WTC11 (cell line): ENCODE data around the gene KPTN. TPM values are rescaled to one million over a fixed set of nuclear protein-coding genes. Genes with fewer than 3 reads are reported as not detected.

Experiments
- ATAC-seq: fragments of 200-7000 bp; cut with Tn5 transposase; 2 replicates; pipeline ENCODE4 v1.10.0; 2021; ENCODE audit warnings: mild to moderate bottlenecking, moderate library complexity
- CTCF ChIA-PET: fragments of 300-600 bp; sonication (Branson Sonifier 250); formaldehyde crosslinking; loops from one replicate; lab custom pipeline; 2021; ENCODE audit warnings: antibody characterized with exemption; lab: Charles Lee
- POLR2A ChIA-PET: fragments of 350-600 bp; sonication (Branson Sonifier 250); formaldehyde crosslinking; loops from one replicate; lab custom pipeline; 2021; ENCODE audit warnings: antibody characterized with exemption; lab: Charles Lee
- DNase-seq: peaks from one replicate; pipeline ENCODE4 v3.0.0; 2021; ENCODE audit warnings: low spot score
- H3K27ac Mint-ChIP-seq: 2 replicates; pipeline ENCODE4 v1.8.0; 2021; ENCODE audit warnings: mixed read lengths
- H3K27me3 Mint-ChIP-seq: 2 replicates; pipeline ENCODE4 v1.8.0; 2021; ENCODE audit warnings: low read depth, mild to moderate bottlenecking, moderate library complexity, mixed read lengths
- H3K36me3 Mint-ChIP-seq: 2 replicates; pipeline ENCODE4 v1.8.0; 2021; ENCODE audit warnings: mixed read lengths
- H3K4me1 Mint-ChIP-seq: 2 replicates; pipeline ENCODE4 v1.8.0; 2022; ENCODE audit warnings: mixed read lengths
- H3K4me3 Mint-ChIP-seq: 2 replicates; pipeline ENCODE4 v1.8.0; 2021; ENCODE audit warnings: mild to moderate bottlenecking, moderate library complexity, mixed read lengths
- H3K9me3 Mint-ChIP-seq: 2 replicates; pipeline ENCODE4 v1.8.0; 2021; ENCODE audit warnings: mixed read lengths
- CBFB ChIP-seq: sonication (generic); formaldehyde crosslinking; IDR thresholded peaks from 2 replicates; pipeline ENCODE4 v1.8.1; 2022; ENCODE audit warnings: mild to moderate bottlenecking, low read depth, missing genetic modification reagents
- E2F1 ChIP-seq: sonication (generic); formaldehyde crosslinking; IDR thresholded peaks from 2 replicates; pipeline ENCODE4 v1.8.0; 2022; ENCODE audit warnings: mild to moderate bottlenecking, missing genetic modification reagents
- EMX1 ChIP-seq: fragments of 250-450 bp; sonication (Bioruptor Pico); IDR thresholded peaks from 2 replicates; pipeline ENCODE4 v1.8.0; 2021; ENCODE audit warnings: mild to moderate bottlenecking
- ETV6 ChIP-seq: sonication (generic); formaldehyde crosslinking; IDR thresholded peaks from 2 replicates; pipeline ENCODE4 v1.8.1; 2022; ENCODE audit warnings: mild to moderate bottlenecking, missing genetic modification reagents
- FOXK1 ChIP-seq: sonication (generic); formaldehyde crosslinking; IDR thresholded peaks from 2 replicates; pipeline ENCODE4 v1.8.0; 2022; ENCODE audit warnings: mild to moderate bottlenecking, moderate library complexity, missing genetic modification reagents
- FOXP1 ChIP-seq: sonication (generic); formaldehyde crosslinking; IDR thresholded peaks from 2 replicates; pipeline ENCODE4 v1.8.0; 2022; ENCODE audit warnings: missing genetic modification reagents, mild to moderate bottlenecking, moderate library complexity, borderline replicate concordance
- FOXP4 ChIP-seq: sonication (generic); formaldehyde crosslinking; IDR thresholded peaks from 2 replicates; pipeline ENCODE4 v1.8.0; 2022; ENCODE audit warnings: mild to moderate bottlenecking, missing genetic modification reagents
- GRHL2 ChIP-seq: fragments of 250-450 bp; sonication (Bioruptor Pico); IDR thresholded peaks from 2 replicates; pipeline ENCODE4 v1.8.0; 2022; ENCODE audit warnings: mild to moderate bottlenecking, moderate library complexity; ENCODE audit not compliant: insufficient replicate concordance, severe bottlenecking
- JAZF1 ChIP-seq: fragments of 250-450 bp; sonication (Bioruptor Pico); IDR thresholded peaks from 2 replicates; pipeline ENCODE4 v1.9.0; 2021; ENCODE audit warnings: moderate library complexity, mild to moderate bottlenecking, inconsistent platforms
- JUN ChIP-seq: sonication (generic); formaldehyde crosslinking; IDR thresholded peaks from 2 replicates; pipeline ENCODE4 v1.8.0; 2023; ENCODE audit warnings: mild to moderate bottlenecking, missing genetic modification reagents
- NFATC4 ChIP-seq: fragments of 250-450 bp; sonication (Bioruptor Pico); IDR thresholded peaks from 2 replicates; pipeline ENCODE4 v1.9.0; 2021; ENCODE audit warnings: mild to moderate bottlenecking
- NR1H2 ChIP-seq: sonication (generic); formaldehyde crosslinking; IDR thresholded peaks from 2 replicates; pipeline ENCODE4 v1.9.0; 2021; ENCODE audit warnings: mild to moderate bottlenecking, moderate library complexity, missing genetic modification reagents
- OVOL2 ChIP-seq: fragments of 250-450 bp; sonication (Bioruptor Pico); IDR thresholded peaks from 2 replicates; pipeline ENCODE4 v1.9.0; 2021; ENCODE audit warnings: mild to moderate bottlenecking, borderline replicate concordance
- STAT6 ChIP-seq: sonication (generic); formaldehyde crosslinking; conservative IDR thresholded peaks from 2 replicates; pipeline ENCODE4 v1.8.1; 2023; ENCODE audit warnings: mild to moderate bottlenecking, low read depth, missing genetic modification reagents, moderate library complexity
- TP53 ChIP-seq: sonication (generic); formaldehyde crosslinking; IDR thresholded peaks from 2 replicates; pipeline ENCODE4 v1.8.1; 2023; ENCODE audit warnings: mild to moderate bottlenecking, missing genetic modification reagents
- ZNF138 ChIP-seq: sonication (generic); formaldehyde crosslinking; conservative IDR thresholded peaks from 2 replicates; pipeline ENCODE4 v1.8.1; 2022; ENCODE audit warnings: mild to moderate bottlenecking, moderate library complexity, missing genetic modification reagents
- ZNF263 ChIP-seq: sonication (generic); formaldehyde crosslinking; IDR thresholded peaks from 2 replicates; pipeline ENCODE4 v1.8.1; 2022; ENCODE audit warnings: low read depth, mild to moderate bottlenecking, moderate library complexity, missing genetic modification reagents
- ZNF317 ChIP-seq: sonication (generic); formaldehyde crosslinking; IDR thresholded peaks from 2 replicates; pipeline ENCODE4 v1.8.1; 2023; ENCODE audit warnings: low read depth, mild to moderate bottlenecking, moderate library complexity, missing genetic modification reagents, borderline replicate concordance
- ZNF396 ChIP-seq: fragments of 250-450 bp; sonication (Bioruptor Pico); IDR thresholded peaks from 2 replicates; pipeline ENCODE4 v1.8.0; 2021; ENCODE audit warnings: mild to moderate bottlenecking, moderate library complexity, borderline replicate concordance
- ZNF512 ChIP-seq: sonication (generic); formaldehyde crosslinking; IDR thresholded peaks from 2 replicates; pipeline ENCODE4 v1.8.1; 2022; ENCODE audit warnings: missing genetic modification reagents, borderline replicate concordance
- total RNA-seq: library from RNA; stranded (reverse); gene quantifications from 3 replicates; pipeline ENCODE4 v1.2.3, GENCODE V29; 2021
- TF ChIP-seq, protein P1 (sequence below): sonication (generic); formaldehyde crosslinking; IDR thresholded peaks from 2 replicates; pipeline ENCODE4 v1.8.1; 2022; ENCODE audit warnings: mild to moderate bottlenecking, moderate library complexity, missing genetic modification reagents
- TF ChIP-seq, protein P2 (sequence below): fragments of 250-450 bp; sonication (Bioruptor Pico); conservative IDR thresholded peaks from 2 replicates; pipeline ENCODE4 v1.9.0; 2021; ENCODE audit warnings: mild to moderate bottlenecking

Gene KPTN
- total RNA-seq, 1 experiment from 2014 or later = 24.5 TPM

GRCh38 chr19:47520343-47520806 is 36.4 kb upstream of the KPTN start (continued):
- TF ChIP-seq FOXP4 = no peak
- TF ChIP-seq, protein P1, sequence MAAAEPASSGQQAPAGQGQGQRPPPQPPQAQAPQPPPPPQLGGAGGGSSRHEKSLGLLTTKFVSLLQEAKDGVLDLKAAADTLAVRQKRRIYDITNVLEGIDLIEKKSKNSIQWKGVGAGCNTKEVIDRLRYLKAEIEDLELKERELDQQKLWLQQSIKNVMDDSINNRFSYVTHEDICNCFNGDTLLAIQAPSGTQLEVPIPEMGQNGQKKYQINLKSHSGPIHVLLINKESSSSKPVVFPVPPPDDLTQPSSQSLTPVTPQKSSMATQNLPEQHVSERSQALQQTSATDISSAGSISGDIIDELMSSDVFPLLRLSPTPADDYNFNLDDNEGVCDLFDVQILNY (CRISPR knock-in tag) = no peak

GRCh38 chr19:47518854-47519253 is 34.8 kb upstream of the KPTN start:
- no peak overlapping the region for H3K4me3 Mint-ChIP-seq
- ChIA-PET CTCF (interaction anchor here (1.2 to 5.1 kb wide), 4 partner anchors 13 to 89 kb away, joined by 3 to 39 read pairs (median 9); no protein-coding TSS in a partner anchor), POLR2A (no interaction called here)
- no peak overlapping the region for H3K27ac Mint-ChIP-seq
- H3K4me1 Mint-ChIP-seq = peaks cover 22% of the 10 kb centered on the region
- peaks cover 4% of the 10 kb centered on the region; the same call in 1 of the 2 replicates for H3K27me3 Mint-ChIP-seq
- TF ChIP-seq JUN (CRISPR knock-in tag) (no peak), ZNF263 (CRISPR knock-in tag) (no peak), FOXK1 (CRISPR knock-in tag) (no peak), ZNF138 (no peak), STAT6 (no peak), CBFB (CRISPR knock-in tag) (no peak), EMX1 (CRISPR knock-in tag) (no peak), NFATC4 (no peak), E2F1 (CRISPR knock-in tag) (no peak), ZNF512 (CRISPR knock-in tag) (no peak), ETV6 (CRISPR knock-in tag) (no peak), NR1H2 (CRISPR knock-in tag) (no peak), JAZF1 (CRISPR knock-in tag) (no peak)
- no peaks in the 10 kb centered on the region for H3K36me3 Mint-ChIP-seq
- no peak for ATAC-seq
- H3K9me3 Mint-ChIP-seq = no peaks in the 10 kb centered on the region
- DNase-seq = no peak

DNA sequence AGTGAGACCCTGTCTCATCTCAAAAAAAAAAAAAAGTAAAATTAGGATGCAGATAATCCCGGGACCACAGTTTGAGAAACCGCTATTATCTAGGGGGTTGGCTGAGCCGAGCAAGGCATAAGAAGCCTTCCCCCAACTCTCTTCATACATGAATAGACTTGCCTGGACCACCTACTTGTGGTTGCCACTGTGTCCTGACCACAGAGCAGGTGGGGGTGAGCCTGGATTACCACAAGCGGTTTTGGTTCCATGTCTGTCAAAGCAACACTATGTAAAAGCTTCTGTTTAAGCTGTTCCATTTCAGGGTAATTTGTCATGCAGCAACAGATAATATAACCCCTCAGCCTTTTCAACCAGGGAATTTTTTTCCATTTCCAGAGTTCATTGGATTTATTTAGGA is 34.1 kb upstream of the KPTN start:
- Mint-ChIP-seq H3K36me3 (no peaks in the 10 kb centered on the region), H3K27ac (no peak overlapping the region), H3K9me3 (no peaks in the 10 kb centered on the region), H3K4me3 (no peak overlapping the region), H3K27me3 (no peaks in the 10 kb centered on the region), H3K4me1 (peaks cover 28% of the 10 kb centered on the region)
- ChIA-PET POLR2A (no interaction called here), CTCF (interaction anchor here (0.7 to 5.1 kb wide), 2 partner anchors 10 to 82 kb away, joined by 3 to 39 read pairs; no protein-coding TSS in a partner anchor)
- TF ChIP-seq CBFB (CRISPR knock-in tag) (no peak), OVOL2 (CRISPR knock-in tag) (no peak), ZNF317 (CRISPR knock-in tag) (no peak), ZNF512 (CRISPR knock-in tag) (no peak), GRHL2 (no peak), TP53 (CRISPR knock-in tag) (no peak), FOXP1 (CRISPR knock-in tag) (no peak), ZNF396 (CRISPR knock-in tag) (no peak)
- TF ChIP-seq, protein P2, sequence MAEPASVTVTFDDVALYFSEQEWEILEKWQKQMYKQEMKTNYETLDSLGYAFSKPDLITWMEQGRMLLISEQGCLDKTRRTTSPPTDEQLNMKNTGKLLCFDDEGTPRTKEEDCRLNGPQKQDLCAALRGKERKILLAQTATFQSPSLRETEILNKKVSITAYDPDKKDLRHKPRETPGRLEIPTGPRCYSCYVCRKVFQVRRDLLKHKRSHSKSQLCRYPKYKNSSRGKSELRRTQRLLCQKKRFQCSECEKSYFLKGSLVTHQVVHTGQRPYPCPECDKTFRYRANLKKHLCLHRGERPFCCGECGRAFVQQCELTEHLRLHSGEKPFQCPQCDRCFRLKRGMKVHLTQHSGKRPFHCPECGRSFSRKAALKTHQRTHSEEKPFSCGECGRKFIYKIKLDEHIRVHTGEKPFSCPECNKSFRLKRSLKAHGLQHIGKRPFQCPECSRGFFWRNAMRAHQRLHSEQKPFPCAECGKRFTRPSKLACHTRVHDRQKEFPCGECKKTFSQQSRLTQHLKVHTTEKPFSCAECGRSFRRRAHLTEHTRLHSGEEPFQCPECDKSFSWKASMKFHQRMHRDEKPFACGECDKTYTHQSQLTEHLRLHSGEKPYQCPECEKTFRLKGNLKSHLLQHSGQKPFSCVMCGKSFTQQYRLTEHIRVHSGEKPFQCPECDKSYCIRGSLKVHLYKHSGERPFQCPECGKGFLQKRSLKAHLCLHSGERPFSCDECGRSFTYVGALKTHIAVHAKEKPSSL (CRISPR knock-in tag) = no peak
- DNase-seq (no peak), ATAC-seq (no peak)
